IPS DF 4.7 (cell line): ENCODE data around the gene LRRC7.

Source experiments
- DNase-seq: peaks from one replicate; pipeline ENCODE4 v3.0.0-alpha.2; 2013; ENCODE audit warnings: low spot score; ENCODE audit errors: extremely low read depth

Gene LRRC7

GRCh38 chr1:70164350-70164749 is 596.6 kb downstream of the LRRC7 start:
- no peak for DNase-seq

GRCh38 chr1:70168283-70168682 is 600.6 kb downstream of the LRRC7 start:
- DNase-seq = no peak

GRCh38 chr1:70169018-70169839 is 601.5 kb downstream of the LRRC7 start:
- DNase-seq = no peak

GRCh38 chr1:70171512-70171911 is 603.8 kb downstream of the LRRC7 start:
- DNase-seq = no peak
